HG03045 (cell line): ENCODE measurements around the gene MYCT1.
"Not testable (repeated sequence)": the region's sequence is repeated elsewhere in the genome, so short reads cannot be mapped to it uniquely, and the experiment has no call there.

Experiments
- ATAC-seq: cut with Tn5 transposase; IDR thresholded peaks from one replicate; pipeline ENCODE4 v1.9.1; 2021; ENCODE audit warnings: mild to moderate bottlenecking, moderate library complexity; ENCODE audit not compliant: unreplicated experiment

Gene MYCT1

GRCh38 chr6:152697634-152698033 is at the start of gene MYCT1:
Gene MYCT1, plus strand, starts transcription at chr6:152697897. Its CDS starts 6 bp downstream, at chr6:152697903.
- no peak for ATAC-seq

DNA sequence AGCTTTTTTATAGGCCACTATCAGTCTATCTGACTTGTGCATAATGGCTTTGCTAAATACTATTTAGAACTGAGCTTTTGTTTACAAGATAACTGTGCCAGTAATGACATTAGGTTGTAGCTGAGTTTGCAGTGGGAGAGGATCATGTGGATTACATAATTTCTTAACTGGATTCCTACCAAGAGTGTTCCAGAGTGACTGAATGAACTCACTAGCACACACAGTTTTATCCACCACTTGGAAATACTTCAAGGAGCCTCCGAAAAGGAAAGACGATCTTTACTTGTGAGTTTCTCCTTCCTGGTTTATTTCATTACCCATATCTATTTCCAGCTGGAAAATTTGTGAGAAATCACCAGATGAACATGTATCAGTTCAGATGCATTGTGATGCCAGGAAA is 49.6 kb upstream of the MYCT1 start:
- ATAC-seq, result no peak

DNA sequence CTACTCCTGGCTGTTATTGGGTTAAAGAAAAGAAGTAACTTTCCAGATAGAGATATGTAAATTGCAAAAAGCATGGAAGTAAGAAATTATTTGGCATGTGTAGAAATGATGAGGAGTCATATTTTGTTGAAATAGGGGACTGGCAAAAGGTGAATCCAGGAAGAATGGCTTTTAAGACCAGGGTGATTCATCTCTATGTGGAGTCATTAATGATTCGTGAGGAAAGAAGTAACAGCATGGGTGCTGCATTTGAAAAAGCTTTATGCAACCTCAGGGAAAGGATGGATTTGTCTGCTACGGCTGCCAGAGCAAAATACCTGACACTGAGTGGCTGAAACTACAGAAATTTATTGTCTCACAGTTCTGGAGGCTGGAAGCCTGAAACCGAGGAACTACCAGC is 45.7 kb upstream of the MYCT1 start:
- ATAC-seq, result no peak

DNA sequence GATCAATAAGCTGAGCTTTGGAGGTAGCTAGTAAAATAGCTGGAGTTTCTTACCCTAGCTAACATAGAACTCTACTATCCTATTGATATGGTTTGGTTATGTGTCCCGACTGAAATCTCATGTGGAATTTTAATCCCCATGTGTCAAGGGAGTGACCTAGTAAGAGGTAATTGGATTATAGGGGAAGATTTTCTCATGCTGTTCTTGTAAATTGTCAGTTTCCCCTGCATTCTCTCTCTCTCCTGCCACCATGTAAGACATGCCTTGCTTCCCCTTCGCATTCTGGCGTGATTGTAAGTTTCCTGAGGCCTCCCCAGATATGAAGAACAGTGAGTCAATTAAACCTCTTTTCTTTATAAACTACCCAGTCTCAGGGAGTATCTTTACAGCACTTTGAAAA is 35.9 kb upstream of the MYCT1 start:
- no peak for ATAC-seq

DNA sequence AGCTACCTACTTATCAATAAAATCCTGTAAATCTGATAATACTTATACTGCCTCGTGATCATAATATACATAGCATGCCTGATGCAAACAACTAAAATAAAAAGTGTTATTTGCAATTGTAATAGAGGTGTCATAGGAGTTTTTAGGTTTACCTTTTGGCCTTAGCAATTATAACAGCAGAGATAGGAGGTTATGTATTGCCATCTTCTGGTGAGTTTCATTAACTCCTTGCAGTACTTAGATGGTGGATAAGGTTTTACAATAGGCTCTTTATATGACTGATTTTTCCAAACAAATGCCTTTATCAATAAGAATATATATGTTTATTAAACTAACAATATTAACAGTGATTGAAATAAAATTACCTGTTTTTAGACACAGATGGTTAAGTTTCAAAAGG is 27.8 kb upstream of the MYCT1 start:
- ATAC-seq, result no peak

GRCh38 chr6:152671171-152671570 is 26.5 kb upstream of the MYCT1 start:
- no peak for ATAC-seq

DNA sequence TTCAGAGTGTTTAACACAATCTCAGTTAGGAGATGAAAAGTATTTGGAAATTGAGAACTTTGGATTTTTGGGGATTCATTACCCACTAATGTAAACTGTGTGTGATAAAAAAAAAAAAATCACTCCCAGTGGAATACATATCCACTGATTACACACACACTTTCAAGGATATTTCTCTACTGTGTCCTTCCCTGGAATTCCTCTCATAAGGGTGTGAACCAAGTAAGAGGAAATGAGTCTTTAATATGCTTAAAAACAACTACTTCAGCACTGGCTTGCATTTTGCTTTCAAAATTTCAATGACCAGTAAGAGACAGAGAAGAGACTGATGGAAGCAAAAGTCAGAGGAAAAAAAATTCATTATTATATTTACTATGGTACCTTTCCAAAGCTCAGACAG is 24.5 kb upstream of the MYCT1 start:
- no peak for ATAC-seq

DNA sequence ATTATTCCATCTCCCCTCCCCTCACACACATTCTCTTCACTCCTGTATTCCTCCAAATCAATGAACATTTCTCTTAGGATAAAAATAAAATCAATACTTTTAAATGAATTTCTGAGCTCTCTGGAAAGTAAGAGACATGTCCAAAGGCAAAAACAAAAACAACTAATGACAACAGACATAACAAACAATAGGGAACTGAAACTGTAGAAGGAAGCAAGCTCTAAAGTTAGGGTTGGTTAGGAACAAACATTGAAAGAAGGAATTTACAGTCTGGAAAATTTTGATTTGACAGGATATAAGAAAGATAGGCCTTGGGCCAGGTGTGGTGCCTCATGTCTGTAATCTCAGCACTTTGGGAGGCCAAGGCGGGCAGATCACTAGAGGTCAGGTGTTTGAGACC is 17.5 kb upstream of the MYCT1 start:
- ATAC-seq, result no peak

GRCh38 chr6:152680879-152681517 is 16.7 kb upstream of the MYCT1 start:
- ATAC-seq, result no peak

DNA sequence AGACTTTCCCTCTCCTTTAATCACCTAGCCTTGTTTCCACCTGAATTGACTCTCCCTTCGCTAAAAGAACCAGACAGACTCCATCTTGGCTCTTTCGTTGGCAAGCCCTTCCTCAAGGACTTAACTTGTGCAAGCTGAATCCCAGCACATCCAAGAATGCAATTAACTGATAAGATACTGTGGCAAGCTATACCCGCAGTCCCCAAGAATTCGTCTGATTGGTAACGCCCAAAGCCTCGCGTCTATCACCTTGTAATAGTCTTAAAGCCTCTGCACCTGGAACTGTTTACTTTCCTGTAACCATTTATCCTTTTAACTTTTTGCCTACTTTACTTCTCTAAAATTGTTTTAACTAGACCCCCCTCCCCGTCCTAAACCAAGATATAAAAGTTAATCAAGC is 15.6 kb upstream of the MYCT1 start:
- no peak for ATAC-seq

DNA sequence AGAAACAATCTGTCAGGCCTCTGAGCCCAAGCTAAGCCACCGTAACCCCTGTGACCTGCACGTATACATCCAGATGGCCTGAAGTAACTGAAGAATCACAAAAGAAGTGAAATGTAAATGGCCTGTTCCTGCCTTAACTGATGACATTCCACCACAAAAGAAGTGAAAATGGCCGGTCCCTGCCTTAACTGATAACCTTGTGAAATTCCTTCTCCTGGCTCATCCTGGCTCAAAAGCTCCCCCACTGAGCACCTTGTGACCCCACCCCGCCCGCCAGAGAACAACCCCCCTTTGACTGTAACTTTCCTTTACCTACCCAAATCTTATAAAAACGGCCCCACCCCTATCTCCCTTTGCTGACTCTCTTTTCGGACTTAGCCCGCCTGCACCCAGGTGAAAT is 14.8 kb upstream of the MYCT1 start:
- ATAC-seq, result not testable (repeated sequence)

DNA sequence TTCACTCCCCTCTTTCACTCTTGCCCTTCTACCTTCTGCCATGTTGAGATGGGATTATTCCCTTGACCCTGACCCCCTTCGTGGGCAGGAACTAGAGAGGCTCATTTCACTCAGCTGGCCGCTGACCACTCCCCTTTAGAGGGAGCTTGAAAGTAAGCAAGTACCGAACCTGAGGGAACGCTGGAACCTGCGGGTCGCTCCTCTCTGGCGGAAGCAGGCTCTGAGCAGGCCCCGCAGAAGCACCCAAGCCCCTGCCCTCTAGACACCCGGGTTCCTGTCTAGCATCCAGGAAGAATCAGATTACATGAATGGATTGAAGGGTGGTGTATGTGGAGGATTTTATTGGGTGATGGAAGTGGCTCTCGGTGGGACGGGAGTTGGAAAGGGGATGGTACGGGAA is 11.9 kb upstream of the MYCT1 start:
- ATAC-seq, result no peak

GRCh38 chr6:152695372-152696045 is 2.2 kb upstream of the MYCT1 start:
- ATAC-seq, result no peak

DNA sequence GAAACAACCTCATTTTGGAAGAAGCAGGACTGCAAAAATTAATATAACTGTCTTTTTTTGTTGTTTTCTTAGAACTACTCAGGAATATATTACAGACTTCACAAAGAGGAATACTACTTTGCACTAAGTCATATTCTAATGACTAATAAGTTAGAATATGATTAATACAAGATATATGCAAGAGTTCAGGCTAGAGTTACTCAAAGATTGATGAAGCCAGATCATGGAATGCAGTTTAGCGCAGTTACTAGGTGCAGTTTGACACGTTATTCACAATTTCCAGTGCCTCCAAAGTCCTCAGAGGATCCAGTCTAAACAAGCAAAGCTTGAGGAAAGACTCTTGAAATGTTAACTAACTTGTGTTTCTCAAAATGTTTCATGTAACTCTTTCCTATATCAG is 1.2 kb upstream of the MYCT1 start:
- ATAC-seq, result no peak

GRCh38 chr6:152698692-152699091 is 995 bp downstream of the MYCT1 start:
- no peak for ATAC-seq

GRCh38 chr6:152700427-152700826 is 2.7 kb downstream of the MYCT1 start:
- no peak for ATAC-seq

DNA sequence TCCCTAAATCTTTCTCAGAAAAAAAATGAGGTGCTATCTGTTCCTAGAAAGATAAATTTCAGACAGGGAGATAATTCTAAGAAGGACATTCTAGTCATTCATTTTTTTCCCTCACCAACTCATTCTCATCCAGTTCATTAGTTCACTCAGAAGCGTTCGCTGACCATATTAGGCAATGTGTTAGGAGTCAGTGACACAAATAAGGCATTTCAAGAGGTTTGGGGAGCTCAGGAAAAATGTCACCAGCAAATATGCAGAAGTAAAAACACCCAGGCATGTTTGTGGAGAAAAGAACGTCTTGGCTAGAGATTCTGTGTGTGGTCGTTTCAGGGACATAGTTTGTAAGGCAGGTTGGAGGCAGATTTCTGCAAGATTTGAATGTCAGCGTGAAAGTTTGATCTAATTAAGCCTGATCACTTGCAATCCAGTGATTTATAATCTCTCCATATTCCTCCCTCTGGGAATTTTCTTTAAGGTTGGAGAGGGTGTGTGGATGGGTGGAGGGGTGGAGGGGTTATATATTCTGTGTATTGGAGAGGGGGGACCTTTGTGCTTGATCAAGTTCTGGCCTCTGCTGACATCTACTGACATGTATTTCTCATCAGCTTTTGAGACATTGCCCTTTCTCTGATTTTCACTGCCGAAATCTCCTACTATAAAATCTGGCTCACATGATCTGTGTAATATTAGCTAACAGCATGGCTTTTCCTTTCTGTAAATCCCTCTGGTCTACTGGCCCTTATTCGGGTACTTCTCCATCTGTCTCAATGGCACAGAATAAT is 3.6 kb downstream of the MYCT1 start:
- no peak for ATAC-seq

DNA sequence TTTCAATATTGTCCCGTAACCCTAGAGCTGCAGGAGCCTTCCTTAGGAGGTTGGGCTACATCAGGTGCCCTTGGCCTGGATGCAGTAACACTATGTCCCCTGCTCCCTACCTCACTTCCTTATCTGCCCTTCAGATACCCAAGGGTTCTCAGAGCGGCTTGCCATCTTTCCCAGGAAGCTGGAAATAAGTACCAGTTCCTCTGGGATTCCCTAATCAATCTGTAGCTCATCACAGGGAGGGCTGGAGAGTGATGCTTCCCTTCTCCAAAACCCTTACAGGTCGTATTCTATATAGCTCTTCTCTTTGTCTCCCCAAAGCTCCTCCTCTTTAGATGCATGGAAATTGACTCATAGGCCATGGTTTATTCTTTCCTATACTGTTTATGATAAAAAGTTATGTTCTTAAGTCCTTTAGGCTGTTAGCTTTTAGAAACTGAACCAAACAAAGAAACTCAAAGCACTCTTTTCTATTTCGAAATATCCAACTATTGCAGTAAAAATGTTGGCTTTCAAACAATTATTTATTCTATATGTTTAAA is 4.2 kb downstream of the MYCT1 start:
- ATAC-seq, result no peak

- not testable (repeated sequence) for ATAC-seq
These were observed 6.1 kb downstream of the MYCT1 start for GRCh38 chr6:152703750-152704149.

DNA sequence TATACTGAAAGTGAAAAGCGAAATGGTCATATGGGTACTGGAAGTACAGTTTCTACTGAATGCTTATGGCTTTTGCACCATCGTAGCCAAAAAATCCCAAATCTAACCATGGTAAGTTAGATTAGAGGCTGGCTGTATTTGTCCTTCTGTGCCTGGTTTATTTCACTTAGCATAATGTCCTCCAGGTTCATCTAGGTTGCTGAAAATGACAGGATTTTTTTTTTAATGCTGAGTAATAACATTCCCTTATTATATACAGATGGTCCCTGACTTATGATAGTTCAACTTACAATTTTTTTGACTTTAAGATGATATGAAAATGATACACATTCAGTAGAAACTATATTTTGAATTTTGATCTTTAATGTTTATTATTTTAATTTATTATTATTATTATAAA is 7.6 kb downstream of the MYCT1 start:
- no peak for ATAC-seq

- no peak for ATAC-seq
These were observed 18.6 kb downstream of the MYCT1 start for GRCh38 chr6:152716322-152716721.

GRCh38 chr6:152720974-152721373 is 23.3 kb downstream of the MYCT1 start:
- ATAC-seq, result no peak
